Measurements from ENCODE around the gene SLC34A1.

Gene SLC34A1

GRCh38 chr5:177362292-177362609 is 22.0 kb upstream of the SLC34A1 start:
- 70 to 75% methylated on average over 6 to 8 of the region's 8 CpGs for WGBS, 2 experiments (ENCODE audit: insufficient coverage in 2 of 2)
- no peaks in the 10 kb centered on the region for H3K9me3 ChIP-seq (ENCODE audit: control insufficient read depth, low read length)
- H3K36me3 ChIP-seq (ENCODE audit: control insufficient read depth, insufficient read depth, low read length) = no peaks in the 10 kb centered on the region
- H3K27ac ChIP-seq (ENCODE audit: low read depth, low read length, severe bottlenecking) = no peak overlapping the region
- no peak overlapping the region for H3K4me3 ChIP-seq (ENCODE audit: extremely low read depth, insufficient read depth, low read length, poor library complexity, severe bottlenecking)
- H3K4me1 ChIP-seq (ENCODE audit: control insufficient read depth, insufficient read depth, low read length, poor library complexity, severe bottlenecking) = peaks cover 24% of the 10 kb centered on the region

DNA sequence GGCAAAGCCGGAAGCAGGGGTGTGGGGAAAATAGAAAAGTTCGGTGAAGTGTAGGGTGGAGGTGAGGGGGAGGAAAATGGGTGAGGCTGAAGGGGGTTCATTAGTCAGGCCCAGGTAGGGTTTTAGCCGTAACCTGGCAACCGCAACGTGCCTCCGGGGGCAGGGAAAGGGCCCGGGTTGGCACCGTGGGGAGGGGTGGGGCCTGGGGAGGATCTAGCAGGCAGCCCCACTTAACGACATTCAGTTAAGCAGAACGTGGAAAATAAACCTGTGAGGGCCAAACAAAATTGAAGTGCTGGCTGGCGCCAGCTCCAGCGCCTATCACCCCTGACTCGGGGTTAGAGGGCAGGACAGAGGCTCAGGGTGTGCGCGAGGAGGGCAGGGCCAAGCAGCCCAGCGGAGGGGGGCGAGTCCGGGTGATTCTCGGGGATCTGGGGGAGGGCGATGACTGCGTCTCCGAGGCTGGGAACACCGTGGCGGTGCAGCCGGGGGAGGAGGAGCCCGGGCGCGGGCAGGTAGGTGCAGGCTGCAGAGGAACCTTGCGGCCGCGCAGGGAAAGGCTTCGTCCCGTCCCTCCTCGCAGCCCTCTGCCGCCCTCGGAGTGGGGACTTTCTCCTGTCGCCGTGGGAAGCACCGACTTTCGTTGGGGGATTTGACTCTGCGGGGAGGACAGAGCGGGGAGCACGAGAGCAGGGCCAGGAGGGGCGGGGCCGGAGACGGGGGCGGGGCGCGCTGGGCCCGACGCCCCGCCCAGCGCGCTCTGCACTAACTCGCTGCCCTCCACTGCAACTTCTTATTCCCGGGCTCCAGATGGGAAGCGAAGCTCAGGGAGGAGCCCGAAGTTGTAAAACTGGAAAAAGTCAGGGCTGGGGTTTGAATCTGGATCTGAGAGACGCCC is 21.4 kb upstream of the SLC34A1 start:
- H3K4me3 ChIP-seq (ENCODE audit: extremely low read depth, insufficient read depth, low read length, poor library complexity, severe bottlenecking) = peak overlapping the region; percentile 27
- no peaks in the 10 kb centered on the region for H3K9me3 ChIP-seq (ENCODE audit: control insufficient read depth, low read length)
- WGBS, 2 experiments (ENCODE audit: insufficient coverage in 2 of 2) = 9 to 15% methylated on average over 34 to 40 of the region's 59 CpGs
- H3K27ac ChIP-seq (ENCODE audit: low read depth, low read length, severe bottlenecking) = no peak overlapping the region
- no peaks in the 10 kb centered on the region for H3K36me3 ChIP-seq (ENCODE audit: control insufficient read depth, insufficient read depth, low read length)
- peaks cover 19% of the 10 kb centered on the region for H3K4me1 ChIP-seq (ENCODE audit: control insufficient read depth, insufficient read depth, low read length, poor library complexity, severe bottlenecking)

DNA sequence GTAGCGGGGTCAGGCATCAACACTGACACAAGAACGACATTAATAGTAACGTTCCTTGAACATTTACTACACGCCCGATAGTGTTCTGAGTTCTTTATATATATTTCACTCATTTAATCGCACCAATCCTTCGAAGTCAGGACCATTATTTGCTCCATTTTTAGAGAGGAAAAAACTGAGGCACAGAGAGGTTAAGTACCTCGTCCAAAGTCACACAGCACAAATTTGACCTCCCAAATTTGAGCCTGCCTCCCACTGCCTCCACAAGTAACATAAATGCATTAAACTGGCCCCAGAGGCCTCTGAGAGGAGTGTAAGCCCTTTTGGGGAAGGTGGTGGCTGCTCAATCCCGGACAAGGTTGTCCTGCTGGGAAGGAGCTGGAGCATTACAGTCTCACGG is 20.7 kb upstream of the SLC34A1 start:
- peak overlapping the region; percentile 27 for H3K4me3 ChIP-seq (ENCODE audit: extremely low read depth, insufficient read depth, low read length, poor library complexity, severe bottlenecking)
- WGBS, 2 experiments (ENCODE audit: insufficient coverage in 2 of 2) = 100% methylated on average over 1 of the region's 10 CpGs; no CpG with 5 or more reads in 1 of the 2 experiments
- no peaks in the 10 kb centered on the region for H3K9me3 ChIP-seq (ENCODE audit: control insufficient read depth, low read length)
- no peak overlapping the region for H3K27ac ChIP-seq (ENCODE audit: low read depth, low read length, severe bottlenecking)
- H3K4me1 ChIP-seq (ENCODE audit: control insufficient read depth, insufficient read depth, low read length, poor library complexity, severe bottlenecking) = peaks cover 16% of the 10 kb centered on the region
- H3K36me3 ChIP-seq (ENCODE audit: control insufficient read depth, insufficient read depth, low read length) = no peaks in the 10 kb centered on the region

DNA sequence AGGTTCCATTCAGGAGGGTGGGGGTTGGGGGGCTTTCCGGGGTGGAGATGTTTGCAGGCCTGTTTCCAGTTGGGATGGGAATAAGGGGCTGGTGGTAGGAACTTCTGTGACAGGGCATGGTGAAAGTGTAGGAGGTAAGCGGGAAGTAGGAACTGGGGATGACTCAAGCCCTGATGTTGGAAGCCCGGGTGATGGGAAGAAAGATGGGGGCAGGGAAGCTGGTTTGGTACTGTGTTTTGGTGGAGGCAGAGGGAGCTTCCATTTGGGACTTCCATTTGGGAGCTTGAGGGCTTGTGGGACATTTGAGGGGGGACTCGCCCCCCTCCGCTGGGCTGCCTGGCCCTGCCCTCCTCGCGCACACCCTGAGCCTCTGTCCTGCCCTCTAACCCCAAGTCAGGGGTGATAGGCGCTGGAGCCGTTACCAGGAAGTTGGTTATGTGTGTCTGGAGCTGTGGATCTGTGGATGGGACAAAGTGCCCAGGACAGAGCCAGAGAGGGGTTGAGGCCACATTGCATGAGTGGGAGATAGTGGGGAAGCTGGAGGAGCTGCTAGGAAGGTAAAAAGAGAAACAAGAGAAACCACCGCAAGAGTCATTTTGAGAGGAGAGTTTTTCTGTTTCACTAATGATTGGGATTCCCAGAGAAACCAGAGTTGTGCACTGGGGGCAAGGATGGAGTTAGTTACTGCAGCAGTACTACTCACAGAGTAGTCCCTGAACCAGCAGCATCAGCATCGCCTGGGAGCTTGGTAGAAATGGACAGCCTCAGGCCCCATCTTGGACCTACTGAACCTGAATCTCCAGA is 19.9 kb upstream of the SLC34A1 start:
- no peaks in the 10 kb centered on the region for H3K9me3 ChIP-seq (ENCODE audit: control insufficient read depth, low read length)
- peaks cover 16% of the 10 kb centered on the region for H3K4me1 ChIP-seq (ENCODE audit: control insufficient read depth, insufficient read depth, low read length, poor library complexity, severe bottlenecking)
- 76 to 83% methylated on average over 7 of the region's 11 CpGs for WGBS, 2 experiments (ENCODE audit: insufficient coverage in 2 of 2)
- no peak overlapping the region for H3K27ac ChIP-seq (ENCODE audit: low read depth, low read length, severe bottlenecking)
- H3K4me3 ChIP-seq (ENCODE audit: extremely low read depth, insufficient read depth, low read length, poor library complexity, severe bottlenecking) = no peak overlapping the region
- no peaks in the 10 kb centered on the region for H3K36me3 ChIP-seq (ENCODE audit: control insufficient read depth, insufficient read depth, low read length)

DNA sequence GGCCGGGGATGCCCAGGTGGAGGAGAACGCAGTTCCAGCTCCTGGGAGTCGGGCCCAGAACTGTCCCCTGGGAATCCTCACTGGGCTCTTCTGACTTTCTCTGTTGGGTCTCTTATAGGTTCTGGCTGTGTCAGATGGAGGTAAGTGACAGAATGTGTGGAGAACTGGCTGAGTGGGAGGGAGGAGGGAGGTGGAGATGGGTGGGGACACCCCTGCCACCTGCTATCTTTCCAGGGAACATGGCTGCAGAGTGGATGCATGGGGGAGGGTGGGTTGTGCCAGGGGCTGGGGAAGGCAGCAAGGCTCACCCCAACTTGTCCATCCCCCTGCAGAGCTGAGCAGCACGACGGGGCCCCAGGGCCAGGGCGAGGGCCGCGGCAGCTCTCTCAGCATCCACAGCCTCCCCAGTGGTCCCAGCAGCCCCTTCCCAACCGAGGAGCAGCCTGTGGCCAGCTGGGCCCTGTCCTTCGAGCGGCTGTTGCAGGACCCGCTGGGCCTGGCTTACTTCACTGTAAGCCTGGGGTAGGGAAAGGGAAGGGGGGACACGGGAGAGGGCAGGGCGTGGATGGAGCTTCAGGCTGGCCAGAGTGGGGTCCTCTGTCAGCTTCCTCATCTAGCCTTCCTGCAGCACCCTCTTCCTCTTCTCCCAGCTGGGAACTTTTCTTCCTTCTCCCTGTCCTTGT is 18.2 kb upstream of the SLC34A1 start:
- peak overlapping the region; percentile 89 for H3K27ac ChIP-seq (ENCODE audit: low read depth, low read length, severe bottlenecking)
- H3K4me3 ChIP-seq (ENCODE audit: extremely low read depth, insufficient read depth, low read length, poor library complexity, severe bottlenecking) = peak overlapping the region; percentile 40
- H3K4me1 ChIP-seq (ENCODE audit: control insufficient read depth, insufficient read depth, low read length, poor library complexity, severe bottlenecking) = peaks cover 16% of the 10 kb centered on the region
- no peaks in the 10 kb centered on the region for H3K9me3 ChIP-seq (ENCODE audit: control insufficient read depth, low read length)
- no peaks in the 10 kb centered on the region for H3K36me3 ChIP-seq (ENCODE audit: control insufficient read depth, insufficient read depth, low read length)
- WGBS, 2 experiments (ENCODE audit: insufficient coverage in 2 of 2) = 73 to 81% methylated on average over 9 of the region's 14 CpGs

DNA sequence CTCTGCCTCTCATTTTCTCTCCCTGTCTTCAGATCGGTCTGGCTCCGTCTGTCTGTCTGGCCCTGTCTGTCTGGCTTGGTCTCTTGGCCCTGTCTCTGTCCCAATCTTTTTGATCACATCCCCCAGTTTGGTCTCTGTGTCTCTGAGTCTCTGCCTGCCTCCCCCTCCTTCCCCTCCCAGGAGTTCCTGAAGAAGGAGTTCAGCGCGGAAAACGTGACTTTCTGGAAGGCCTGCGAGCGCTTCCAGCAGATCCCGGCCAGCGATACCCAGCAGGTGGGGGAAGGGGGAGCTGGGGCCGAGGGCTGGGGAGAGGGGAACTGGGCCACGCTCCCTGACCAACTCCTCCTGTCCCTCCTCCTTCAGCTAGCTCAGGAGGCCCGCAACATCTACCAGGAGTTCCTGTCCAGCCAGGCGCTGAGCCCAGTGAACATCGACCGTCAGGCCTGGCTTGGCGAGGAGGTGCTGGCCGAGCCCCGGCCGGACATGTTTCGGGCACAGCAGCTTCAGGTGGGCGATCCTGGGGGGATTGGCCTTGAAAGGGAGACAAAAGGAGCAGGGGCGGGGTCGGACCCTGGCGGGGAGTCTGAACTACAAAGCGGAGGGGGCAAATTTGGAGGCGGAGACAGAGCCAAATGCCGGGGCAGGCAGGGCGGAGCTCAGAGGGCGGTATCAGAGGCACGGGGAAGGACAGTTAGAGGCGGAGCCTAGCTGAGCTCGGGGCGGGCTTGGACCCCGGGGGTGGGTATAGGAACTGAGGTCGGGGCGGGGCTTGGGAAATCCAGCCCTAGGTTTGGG is 17.5 kb upstream of the SLC34A1 start:
- 3 to 7% methylated on average over 20 to 23 of the region's 36 CpGs for WGBS, 2 experiments (ENCODE audit: insufficient coverage in 2 of 2)
- Histone ChIP-seq H3K36me3 (ENCODE audit: control insufficient read depth, insufficient read depth, low read length) (no peaks in the 10 kb centered on the region), H3K4me1 (ENCODE audit: control insufficient read depth, insufficient read depth, low read length, poor library complexity, severe bottlenecking) (peaks cover 19% of the 10 kb centered on the region), H3K9me3 (ENCODE audit: control insufficient read depth, low read length) (no peaks in the 10 kb centered on the region), H3K4me3 (ENCODE audit: extremely low read depth, insufficient read depth, low read length, poor library complexity, severe bottlenecking) (peak overlapping the region; percentile 40), H3K27ac (ENCODE audit: low read depth, low read length, severe bottlenecking) (peak overlapping the region; percentile 89)

DNA sequence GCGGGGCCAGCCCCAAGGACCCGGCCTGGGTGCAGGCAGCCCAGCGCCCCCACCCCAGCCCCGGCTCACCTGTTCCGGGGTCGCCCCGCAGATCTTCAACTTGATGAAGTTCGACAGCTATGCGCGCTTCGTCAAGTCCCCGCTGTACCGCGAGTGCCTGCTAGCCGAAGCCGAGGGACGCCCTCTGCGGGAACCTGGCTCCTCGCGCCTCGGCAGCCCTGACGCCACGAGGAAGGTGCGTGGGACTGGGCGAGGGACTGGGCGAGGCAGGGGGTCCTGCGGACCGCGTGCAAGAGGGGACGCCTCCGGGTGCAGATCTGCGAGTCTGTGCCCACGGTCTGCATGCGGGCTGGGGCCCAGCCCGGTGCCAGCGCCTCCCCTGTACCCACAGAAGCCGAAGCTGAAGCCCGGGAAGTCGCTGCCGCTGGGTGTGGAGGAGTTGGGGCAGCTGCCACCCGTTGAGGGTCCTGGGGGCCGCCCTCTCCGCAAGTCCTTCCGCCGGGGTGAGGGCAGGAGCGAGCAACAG is 16.8 kb upstream of the SLC34A1 start:
- Histone ChIP-seq H3K4me1 (ENCODE audit: control insufficient read depth, insufficient read depth, low read length, poor library complexity, severe bottlenecking) (peaks cover 21% of the 10 kb centered on the region), H3K9me3 (ENCODE audit: control insufficient read depth, low read length) (no peaks in the 10 kb centered on the region), H3K36me3 (ENCODE audit: control insufficient read depth, insufficient read depth, low read length) (peaks cover 2% of the 10 kb centered on the region), H3K4me3 (ENCODE audit: extremely low read depth, insufficient read depth, low read length, poor library complexity, severe bottlenecking) (peak overlapping the region; percentile 40), H3K27ac (ENCODE audit: low read depth, low read length, severe bottlenecking) (no peak overlapping the region)
- 36 to 39% methylated on average over 35 to 40 of the region's 46 CpGs for WGBS, 2 experiments (ENCODE audit: insufficient coverage in 2 of 2)

- peaks cover 2% of the 10 kb centered on the region for H3K36me3 ChIP-seq (ENCODE audit: control insufficient read depth, insufficient read depth, low read length)
- no peak overlapping the region for H3K4me3 ChIP-seq (ENCODE audit: extremely low read depth, insufficient read depth, low read length, poor library complexity, severe bottlenecking)
- H3K9me3 ChIP-seq (ENCODE audit: control insufficient read depth, low read length) = no peaks in the 10 kb centered on the region
- peaks cover 21% of the 10 kb centered on the region for H3K4me1 ChIP-seq (ENCODE audit: control insufficient read depth, insufficient read depth, low read length, poor library complexity, severe bottlenecking)
- no peak overlapping the region for H3K27ac ChIP-seq (ENCODE audit: low read depth, low read length, severe bottlenecking)
- WGBS, 2 experiments (ENCODE audit: insufficient coverage in 2 of 2) = 94 to 95% methylated on average over 28 to 29 of the region's 29 CpGs
Measured at GRCh38 chr5:177367981-177368868, 16.0 kb upstream of the SLC34A1 start.

GRCh38 chr5:177368869-177369644 is 15.2 kb upstream of the SLC34A1 start:
- peaks cover 2% of the 10 kb centered on the region for H3K36me3 ChIP-seq (ENCODE audit: control insufficient read depth, insufficient read depth, low read length)
- H3K4me3 ChIP-seq (ENCODE audit: extremely low read depth, insufficient read depth, low read length, poor library complexity, severe bottlenecking) = no peak overlapping the region
- no peaks in the 10 kb centered on the region for H3K9me3 ChIP-seq (ENCODE audit: control insufficient read depth, low read length)
- 93 to 95% methylated on average over 4 of the region's 5 CpGs for WGBS, 2 experiments (ENCODE audit: insufficient coverage in 2 of 2)
- peaks cover 16% of the 10 kb centered on the region for H3K4me1 ChIP-seq (ENCODE audit: control insufficient read depth, insufficient read depth, low read length, poor library complexity, severe bottlenecking)
- H3K27ac ChIP-seq (ENCODE audit: low read depth, low read length, severe bottlenecking) = no peak overlapping the region

All from mesodermal cell (in vitro differentiated cells).